Effector CD8-positive, alpha-beta T cell (primary cell): Measurements from ENCODE around the gene VIPR2.

Experiments
- DNase-seq: peaks from one replicate; lab custom pipeline; 2025; lab: John Stamatoyannopoulos, UW

Gene VIPR2

DNA sequence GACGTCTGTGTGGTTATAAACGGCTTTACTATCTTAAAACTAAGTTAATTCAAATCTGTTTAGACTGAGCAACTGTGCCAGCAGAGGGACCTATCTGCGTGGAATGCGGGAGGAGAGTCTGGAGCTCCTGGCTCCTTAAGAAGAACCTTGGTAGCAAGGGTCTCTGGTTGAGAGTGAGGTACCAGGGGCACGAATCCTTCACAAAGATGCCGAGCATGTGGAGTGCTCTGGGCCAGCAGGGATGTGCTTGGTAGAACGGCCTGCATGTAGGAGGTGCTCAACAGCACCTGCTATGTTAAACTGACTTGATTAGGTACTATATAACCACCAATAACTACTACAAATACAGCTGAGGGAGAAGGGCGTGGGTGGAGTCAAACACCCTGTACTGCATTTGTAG is 102.6 kb downstream of the VIPR2 start:
- no peak for DNase-seq

DNA sequence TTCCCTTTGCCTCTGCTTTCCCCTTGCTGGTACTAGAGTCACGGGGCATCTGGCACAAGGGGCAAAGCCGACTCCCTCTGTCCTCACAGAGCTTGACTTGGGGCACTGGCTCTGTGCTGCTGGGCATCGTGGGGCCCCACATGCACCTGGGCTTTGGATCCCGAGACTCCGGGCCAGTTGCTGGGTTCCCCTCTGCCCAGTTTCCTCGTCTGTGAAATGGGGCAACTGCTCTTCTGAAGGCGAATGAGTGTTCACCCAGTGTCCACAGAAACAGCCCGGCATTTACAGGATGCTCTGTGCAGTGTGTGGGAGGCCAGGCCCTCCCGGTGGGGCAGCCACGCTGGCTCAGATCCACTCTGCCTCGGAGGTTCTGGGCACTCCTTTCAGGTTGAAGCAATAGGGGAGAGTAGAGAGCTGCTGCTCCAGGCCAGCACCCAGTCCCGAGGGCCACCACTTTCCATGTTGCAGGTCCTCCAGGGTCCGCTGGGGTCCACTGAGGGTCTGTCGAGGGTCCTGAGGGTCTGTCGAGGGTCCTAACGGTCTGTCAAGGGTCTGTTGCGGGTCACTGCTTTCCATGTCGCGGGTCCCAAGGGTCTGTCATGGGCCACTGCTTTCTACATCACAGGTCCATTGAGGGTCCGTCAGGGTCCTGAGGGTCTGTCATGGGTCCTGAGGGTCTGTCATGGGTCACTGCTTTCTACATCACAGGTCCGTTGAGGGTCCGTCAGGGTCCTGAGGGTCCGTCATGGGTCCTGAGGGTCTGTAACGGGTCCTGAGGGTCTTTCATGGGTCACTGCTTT is 103.6 kb downstream of the VIPR2 start:
- DNase-seq, result no peak

DNA sequence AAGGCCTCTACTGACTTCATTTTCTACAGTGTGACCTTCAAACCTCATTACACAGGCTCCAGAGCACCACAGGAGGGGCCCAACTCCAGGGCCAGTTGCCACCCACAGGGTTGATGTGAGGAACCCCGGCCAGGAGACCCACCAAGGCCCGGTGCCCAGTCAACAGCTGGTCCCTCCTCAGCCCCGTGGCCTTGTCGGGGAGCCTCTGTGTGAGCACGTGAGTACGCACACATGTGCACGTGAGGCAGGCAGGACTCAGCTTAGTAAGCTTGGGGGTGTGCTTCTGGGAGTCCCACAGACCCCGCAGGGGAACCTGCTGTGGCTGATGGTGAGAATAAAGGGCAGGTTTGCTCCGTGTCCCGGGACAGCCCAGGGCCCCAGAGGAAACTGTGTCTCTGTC is 104.5 kb downstream of the VIPR2 start:
- DNase-seq, result no peak

DNA sequence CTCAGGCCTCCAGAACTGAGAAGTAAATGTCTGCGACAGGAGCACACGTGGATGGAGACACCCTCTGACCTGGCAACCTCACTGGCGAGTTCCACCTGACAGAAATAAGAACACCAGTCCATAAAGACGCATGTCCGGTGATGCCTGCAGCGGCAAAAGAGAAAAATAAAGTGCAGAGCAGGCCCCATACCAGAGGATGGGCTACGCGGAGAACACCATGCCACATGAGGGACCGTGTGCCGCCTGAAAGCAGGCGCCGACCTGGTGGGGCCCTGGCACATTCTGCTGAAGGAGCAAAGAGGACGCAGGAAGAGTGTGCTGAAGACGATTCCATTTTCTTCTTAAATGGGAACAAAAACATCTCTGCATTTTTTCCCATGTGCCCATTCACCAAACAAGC is 105.0 kb downstream of the VIPR2 start:
- no peak for DNase-seq

DNA sequence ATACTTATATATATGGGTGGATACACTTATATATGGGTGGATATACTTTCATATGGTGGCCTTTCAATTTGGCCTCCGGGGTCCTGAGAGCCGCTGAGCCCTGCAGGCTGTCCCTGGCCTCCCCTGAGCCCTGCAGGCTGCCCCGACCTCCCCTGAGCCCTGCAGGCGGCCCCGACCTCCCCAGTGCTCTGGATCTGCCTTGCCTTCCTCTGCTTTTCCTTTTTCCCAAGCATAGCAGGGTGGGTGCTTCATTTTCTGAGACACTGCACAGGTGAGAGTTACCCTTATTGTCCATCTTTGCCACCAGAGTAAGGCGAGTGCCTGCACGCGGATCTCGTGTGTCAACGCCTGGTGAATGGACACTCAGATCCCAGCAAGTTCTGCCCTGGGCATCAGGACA is 106.6 kb downstream of the VIPR2 start:
- DNase-seq, result no peak

DNA sequence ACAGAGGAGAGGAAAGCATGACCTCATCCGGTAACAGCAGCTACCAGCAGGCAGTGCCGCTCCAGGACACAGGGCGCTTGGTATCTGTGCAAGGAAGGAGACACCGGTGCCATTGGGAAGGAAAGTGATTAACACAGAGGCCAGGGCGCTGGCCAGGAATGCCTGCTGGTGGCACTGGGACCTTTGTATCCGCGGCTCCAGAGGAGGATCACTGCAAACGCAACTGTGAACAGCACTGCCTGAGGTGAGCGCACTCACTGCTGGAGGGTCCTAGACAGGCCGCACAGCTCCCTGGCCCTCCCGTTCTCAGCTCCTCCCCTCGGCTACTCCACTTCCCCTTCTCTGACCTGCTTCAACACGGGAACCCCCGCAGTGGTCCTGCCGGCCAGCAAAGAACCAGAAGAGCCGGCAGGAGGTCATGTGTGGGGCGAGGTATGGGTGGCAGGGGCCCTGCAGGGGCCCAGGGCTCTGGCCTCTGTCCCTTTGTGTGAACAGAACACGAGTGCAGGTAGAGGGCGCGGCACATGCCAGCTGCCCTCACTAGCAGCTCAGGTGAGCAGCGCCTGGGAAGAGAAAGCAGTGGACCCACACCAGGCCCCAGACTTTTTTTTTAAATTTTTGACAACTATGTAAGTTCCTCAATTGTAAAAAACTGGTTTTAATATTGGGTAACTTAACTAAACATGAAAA is 107.6 kb downstream of the VIPR2 start:
- DNase-seq, result no peak

DNA sequence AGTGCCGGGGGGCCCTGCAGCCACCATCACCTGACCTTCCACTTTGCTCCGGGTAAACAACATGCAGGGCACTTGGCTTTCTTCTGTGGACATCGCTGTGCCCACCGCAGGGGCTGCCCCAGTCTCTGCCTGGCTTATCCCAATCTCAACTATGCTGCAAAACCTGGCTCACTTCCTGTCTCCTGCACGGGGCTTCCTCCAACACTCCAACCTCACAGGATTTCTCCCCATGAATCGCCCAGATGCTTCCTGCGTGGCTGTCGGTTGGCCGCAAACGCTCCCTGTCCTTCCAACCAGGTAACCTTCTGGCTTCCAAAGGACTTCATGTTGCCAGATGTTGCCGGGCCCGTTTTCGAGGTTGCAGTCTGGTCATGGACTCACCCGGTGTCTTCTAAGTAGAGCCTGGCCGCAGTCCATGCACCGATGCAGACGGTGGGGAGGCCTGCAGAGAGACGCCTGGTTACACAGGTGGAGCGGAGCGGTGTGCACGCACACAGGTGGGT is 109.0 kb downstream of the VIPR2 start:
- no peak for DNase-seq

DNA sequence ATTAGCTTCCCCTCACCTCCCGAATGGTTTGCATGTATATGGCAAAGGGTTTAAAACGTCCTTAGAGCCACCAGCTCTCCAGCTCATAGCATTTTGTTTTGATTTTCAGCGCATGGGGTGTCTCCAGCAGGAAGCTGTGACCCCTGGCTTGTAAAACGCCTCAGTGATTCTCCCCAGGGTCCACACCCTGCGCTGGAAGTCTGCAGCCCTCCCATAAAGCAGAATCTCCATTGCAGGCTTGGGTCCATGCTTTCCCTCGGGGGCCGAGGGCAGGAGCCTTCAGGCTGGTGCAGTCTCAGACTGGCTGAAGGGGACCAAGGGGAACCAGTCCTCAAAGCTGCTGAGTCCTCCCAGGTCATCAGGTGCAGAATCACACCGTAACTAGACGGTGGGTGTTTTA is 109.7 kb downstream of the VIPR2 start:
- DNase-seq, result no peak

DNA sequence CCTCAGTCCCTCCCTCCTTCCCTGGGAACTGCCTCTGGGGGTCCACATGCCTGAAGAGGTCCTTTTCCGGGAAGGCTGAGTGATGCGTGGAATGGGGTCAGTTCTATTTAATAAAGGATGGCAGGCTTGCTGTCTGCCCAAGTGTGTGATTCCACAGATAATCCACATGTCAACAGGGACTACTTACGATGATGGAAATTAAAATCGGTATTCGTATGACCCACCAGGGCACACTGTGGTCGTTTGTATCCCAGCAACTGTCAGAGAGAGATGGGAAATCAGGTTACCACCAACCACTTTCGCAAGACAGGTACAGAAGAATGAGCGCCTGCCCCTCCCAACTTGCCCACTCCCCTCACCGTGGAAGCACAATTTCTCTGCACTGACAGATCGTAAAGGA is 110.3 kb downstream of the VIPR2 start:
- no peak for DNase-seq

DNA sequence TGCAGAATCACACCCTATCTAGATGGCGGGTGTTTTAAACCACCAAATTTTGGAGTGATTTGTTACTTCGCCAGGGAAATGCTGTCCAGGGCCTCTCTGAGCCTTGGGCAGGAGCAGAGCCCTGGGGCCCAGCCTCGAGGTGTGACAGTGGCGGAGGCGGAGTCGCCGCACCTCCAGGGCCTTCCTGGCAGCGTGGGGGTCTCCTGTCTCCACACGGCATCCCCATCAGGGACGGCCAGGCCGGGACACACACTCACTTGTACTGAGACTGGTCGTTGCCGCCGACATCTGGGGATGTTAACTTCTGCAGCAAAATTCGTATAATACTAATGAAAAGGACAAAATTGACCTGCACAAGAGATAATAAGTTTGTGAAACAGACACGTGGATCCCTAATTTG is 110.7 kb downstream of the VIPR2 start:
- no peak for DNase-seq

DNA sequence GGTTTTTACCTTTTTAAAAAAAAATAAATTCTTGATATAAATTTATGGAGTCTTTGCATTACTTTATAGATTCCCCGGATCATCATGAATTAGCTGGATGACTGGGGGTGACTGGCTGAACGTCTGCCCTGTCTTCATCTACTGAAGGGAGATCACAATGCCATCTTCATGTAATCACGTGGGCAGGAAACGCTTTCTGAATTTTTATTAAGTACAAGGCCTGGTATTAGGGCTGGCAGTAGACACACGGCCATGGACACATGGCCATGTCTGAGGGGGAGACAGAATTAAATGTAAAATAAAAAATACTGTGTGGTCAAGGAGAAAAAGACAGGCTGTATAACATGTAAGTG is 111.2 kb downstream of the VIPR2 start:
- DNase-seq, result no peak

DNA sequence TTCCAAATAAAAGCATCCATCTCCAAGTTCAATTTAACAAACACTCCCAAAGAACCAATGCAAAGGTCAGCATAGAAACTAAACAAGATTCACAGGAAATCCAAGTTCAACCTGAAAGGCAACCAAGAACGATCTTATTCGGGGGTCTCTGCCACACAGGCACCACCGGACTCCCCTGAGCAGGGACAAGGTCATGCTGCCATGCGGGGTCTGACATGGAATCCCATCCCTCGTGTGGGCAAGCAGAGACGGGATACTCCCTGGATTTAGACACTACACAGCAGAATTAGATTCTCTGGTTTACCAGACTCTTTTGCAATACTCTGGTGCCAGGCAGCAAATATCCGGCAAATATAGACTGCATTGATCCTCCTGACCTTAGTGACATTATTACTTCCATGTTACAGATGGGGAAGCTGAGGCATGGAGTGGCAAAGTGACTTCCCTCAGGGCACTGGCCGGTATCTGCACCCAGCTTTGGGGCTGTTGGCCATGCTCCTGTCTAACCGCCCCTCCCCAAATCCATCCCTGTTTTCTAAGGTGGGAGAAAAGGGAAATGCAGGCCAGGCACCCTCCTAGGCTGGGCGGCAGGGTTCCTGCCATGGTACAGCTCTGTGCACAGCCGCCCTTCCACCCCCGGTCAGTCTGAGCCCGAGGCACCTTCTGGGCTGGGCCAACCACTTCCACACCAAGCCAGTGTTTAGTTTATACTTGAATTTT is 111.8 kb downstream of the VIPR2 start:
- DNase-seq, result no peak

DNA sequence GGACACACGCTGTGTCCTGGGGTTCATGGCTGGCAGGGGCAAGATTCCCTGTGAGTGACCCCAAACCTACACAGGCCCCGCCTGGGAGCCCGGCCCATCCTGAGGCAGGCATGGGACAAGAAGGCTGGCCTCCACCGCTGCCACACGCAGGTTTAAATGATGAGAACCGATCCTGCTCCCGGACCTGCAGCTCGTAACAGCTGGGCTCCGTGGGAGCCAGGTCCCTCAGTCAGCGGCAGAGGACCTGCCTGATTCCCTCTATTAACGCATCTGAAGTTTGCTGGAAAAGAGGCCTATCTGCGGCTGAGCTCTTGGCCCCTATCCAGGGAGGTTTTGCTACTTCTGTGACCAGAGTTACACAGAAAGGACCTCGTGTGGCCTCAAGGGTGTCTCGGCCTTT is 112.3 kb downstream of the VIPR2 start:
- DNase-seq, result no peak

DNA sequence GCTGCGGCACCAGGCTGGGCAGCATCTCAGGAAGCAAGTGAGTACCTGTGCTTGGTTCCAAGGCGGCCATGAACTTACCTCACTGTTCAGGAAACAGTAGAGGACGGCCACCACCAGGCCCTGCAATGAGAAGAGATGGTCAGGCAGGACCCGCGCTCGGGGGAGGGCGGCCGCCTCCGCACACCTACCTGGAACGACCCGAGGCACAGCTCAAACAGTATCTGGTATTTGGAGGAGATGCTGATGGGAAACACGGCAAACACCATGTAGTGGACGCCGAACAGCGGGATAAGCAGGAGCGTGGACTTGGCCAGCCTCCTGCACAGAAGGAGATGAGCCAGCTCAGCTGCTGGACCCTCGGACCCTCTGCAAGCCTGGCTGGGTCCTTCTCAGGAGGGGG is 112.9 kb downstream of the VIPR2 start:
- no peak for DNase-seq

DNA sequence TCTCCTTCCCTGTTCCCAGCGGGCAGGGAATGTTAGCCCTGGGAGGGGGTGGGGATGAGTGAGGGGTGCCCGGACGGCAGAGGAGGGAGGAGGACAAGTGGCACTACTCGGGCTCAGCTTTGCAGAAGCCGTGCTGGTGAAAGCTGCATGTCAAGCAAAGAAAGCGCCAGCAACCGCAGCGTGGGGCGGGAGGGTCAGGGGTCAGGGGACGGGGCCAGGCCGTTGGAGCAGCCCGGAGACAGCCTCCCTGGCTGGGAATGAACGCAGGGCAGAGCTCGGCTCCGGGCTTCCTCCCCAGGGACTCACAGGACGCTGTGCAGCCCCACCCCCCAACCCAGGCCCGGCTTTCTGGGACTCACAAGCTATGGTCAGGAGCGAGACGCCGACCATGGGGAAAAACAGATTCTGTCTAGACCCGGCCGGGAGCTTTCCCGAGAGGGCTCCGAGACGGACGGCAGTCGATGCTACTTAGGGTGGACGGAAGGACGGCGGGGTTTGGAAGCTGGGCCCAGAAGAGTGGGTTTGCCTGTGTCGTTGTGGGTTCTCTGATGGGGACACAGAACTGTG is 113.4 kb downstream of the VIPR2 start:
- DNase-seq, result no peak

DNA sequence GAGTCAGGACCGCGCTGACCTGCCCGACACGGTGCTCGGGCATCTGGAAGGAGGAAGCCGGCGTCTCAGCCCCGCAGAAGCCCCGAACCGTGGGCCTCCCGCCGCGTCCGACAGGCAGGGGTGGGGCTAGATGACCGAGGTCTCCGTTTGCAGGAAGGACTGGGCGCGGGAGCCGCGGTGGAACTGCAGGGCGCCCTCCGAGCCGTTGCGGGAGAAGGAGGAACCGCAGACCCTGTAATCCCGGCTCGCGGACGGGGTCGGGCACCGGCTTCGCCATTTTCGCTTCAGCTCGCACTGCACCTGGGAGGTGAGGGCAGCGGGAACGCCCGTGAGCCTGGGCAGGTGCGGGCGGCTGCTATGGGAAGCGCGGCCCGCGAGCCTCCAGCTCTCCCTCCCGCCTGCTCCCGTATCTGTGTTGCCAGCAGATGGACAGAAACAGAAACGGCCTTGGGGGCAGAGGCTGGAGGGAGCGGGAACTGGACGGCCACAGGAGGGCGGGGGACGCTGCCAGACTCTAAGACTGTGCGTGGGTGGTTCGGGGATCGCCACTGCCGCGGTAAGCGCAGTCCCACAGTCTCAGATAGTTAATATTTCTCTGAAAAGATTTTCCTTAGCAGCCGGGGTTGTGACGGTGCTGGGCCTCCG is 114.1 kb downstream of the VIPR2 start:
- DNase-seq, result no peak

DNA sequence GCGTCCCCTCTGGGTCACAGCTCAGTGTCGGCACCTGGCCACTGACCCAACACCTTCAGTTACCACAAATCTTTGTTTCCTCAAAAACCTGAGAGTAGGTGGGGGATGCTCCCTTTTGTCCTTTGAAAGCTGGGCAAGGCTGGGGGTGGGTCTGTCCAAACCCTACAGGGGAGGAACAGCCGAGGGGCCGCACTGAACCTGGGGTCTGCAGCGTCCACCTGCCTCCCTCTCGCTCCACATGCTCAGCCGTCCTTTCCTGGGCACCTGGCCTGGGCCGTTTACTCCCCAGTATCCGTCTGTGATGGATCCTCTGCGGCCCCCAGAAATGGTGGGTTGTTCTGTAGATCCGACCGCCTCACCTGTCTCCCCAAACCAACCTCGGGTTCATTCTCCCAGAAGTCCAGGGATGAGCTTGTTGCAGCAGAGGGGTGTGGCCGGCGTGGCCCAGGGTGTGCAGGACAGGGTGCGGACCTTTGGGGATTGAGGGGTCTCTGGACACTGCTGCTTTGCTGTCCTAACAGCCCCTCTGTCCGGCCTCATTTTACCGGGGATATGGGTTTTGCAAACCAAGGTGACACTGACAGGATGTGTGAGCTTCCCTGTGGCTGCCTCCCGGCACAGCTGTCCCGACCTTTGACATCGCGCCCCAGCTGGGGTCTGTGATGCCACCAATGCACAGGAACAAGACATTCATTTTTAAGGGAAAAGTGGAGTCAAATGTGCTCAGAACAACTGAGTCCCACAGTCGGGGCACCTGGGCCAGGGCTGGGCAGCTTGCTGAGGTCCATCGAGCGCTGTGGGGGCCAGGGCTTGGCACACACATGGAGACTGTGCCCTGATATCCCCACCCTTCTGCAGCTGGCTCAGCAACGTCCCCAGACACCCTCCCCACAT is 115.9 kb downstream of the VIPR2 start:
- DNase-seq, result no peak

DNA sequence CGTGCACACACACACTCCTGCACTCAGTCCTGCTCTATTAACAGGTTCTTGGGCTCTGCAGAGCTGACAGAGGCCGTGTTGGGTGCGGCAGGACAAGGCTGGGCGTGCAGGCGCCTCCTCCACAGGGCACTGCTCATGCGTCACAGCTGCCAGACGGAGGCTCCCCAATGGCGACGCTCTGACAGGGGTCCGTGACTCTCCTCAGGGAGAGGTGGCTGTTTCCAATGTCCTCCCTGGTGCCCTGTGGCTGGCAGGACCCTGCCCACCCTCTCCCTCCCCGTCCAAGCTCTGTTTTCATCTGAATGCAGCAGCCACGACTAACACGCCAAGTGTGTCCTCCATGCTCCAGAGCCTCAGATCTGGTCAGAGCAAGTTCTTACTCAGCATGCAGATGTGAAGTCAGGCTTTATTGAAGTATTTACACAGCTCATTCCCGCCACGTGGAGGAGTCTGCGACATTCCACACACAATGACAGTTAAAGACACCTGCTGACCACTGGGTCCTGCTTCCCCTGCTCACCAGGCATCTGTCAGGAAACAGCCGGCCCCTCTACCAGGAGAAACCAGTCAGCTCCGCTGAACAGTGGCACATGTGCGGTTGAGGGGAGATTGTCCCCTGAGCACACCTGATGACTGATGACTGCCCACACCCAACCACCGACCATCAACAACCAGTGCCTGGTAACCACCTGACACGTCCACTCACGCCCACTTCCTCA is 116.7 kb downstream of the VIPR2 start:
- DNase-seq, result no peak

DNA sequence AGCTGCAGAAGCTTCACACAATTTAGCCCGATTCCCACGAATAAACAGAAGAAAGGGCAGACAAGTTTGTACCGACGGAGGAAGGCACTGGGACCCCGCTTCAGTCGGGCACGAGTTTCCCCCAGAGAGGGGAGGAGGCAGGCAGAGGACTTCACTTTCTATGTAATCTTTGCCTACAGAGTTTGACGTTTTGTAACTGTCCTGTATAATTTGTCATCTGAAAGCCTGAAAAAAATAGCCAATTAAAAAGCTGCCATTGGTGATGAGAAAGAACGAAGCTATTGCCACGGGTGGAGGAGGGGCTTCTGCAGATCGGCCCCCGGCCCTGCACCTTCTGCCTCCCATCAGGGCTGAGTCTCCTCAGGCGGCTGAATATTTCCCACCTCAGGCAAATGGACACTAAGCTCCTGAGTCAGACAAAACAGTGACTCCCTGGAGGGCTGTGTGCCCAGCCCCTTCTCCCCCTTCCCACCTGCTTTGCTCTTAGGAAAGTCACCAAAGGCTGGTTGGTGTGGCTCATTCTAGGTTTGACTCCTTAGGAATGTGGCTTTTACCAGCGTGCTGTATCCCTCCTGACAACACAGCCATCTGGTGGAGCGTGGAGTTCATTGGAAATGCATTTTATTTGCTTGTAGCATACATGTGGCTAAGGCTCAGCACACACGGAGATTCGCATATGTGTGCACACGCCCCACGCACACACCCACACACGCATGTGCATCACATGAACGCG is 117.4 kb downstream of the VIPR2 start:
- DNase-seq, result no peak
